Measurements from ENCODE around the gene OBSCN.
"Not testable (repeated sequence)": the region's sequence is repeated elsewhere in the genome, so short reads cannot be mapped to it uniquely, and the experiment has no call there.

OBSCN gene

DNA sequence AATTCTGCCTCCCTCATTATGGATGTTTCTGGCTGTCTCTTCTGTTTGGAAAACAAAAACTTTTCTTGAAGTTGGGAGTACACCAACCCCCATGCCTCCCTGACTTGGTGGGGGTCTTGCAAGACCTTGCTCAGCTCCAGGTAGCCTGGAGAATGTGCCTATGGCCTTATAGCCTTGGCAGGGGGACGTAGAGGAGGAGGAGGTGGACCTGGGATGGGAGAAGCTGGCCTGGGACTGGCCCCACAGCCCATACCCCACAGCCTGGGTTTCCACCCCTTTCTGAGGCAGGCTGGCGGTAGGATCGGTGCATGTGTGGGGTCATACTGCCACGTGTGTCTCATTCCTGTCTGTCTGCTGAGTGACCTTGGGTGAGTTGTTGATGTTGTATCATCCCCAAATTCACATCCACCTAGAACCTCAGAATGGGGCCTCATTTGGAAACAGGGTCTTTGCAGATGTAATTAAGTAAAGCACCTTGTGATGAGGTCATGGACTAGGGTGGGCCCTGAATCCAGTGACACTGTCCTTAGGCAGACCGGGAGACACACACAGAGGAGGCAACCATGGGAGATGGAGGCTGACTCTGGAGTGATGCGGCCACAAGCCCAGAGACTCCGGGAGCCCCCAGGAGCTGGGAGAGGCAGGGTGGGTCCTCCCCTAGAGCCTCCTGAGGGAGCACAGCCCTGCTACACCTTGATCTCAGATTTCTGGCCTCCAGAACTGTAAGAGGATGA lies 18.5 kb downstream of the OBSCN start:
- FAIRE-seq (no peak), DNase-seq (ENCODE audit: insufficient read length, low spot score) (no peak)

DNA sequence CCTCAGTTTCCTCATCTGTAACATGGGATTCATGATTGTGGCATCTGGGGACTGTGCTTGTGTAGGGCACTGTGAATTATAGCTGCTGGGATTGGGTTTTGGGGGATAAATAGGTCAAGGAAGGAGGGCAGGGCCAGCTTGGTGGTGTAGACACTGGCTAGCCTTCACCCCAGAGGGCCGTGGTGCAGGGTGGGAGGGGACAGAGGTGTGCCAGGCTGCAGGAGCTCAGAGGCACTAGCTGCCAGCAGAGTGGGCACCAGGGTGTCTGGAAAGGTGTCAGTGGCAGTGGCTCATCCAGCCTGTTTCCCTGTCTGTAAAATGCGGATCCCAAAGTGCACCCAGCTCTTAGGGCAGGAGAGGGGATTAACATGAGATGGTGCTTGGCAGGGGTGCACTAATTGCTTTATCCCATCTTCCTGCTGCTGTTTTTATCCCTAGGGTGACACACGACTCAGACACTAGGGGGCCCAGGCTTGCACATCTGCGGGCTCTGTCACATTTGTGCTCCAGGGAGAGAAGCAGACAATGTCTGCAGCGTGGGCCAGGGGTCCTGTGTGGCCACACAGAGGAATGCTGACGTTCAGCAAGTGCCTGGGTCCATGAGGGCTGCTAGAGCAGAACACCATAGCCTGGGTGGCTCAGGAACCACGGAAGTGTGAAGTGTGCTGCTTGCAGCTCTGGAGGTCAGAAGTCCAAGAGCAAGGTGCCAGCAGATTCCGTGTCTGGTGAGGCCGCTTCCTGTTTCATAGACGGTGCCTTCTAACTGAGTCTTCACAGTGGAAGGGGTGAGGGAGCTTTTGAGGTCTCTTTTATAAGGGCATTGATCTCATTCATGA lies 19.3 kb downstream of the OBSCN start:
- FAIRE-seq (no peak), DNase-seq (ENCODE audit: insufficient read length, low spot score) (no peak)

DNA sequence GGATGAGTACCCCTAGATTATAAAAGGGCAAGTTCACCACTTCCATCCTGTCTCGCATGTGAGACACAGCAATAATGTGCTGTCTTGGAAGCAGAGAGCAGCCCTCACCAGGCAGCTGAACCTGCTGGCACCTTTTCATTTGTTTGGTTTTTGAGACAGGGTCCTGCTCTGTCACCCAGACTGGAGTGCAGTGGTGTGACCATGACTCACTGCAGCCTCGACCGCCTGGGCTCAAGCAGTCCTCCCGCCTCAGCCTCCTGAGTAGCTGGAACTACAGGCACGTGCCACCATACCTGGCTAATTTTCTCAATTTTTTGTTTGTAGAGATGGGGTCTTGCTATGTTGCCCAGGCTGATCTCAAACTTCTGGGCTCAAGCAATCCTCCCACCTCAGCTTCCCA lies 20.3 kb downstream of the OBSCN start:
- FAIRE-seq; DNase-seq (ENCODE audit: insufficient read length, low spot score): not testable (repeated sequence)

DNA sequence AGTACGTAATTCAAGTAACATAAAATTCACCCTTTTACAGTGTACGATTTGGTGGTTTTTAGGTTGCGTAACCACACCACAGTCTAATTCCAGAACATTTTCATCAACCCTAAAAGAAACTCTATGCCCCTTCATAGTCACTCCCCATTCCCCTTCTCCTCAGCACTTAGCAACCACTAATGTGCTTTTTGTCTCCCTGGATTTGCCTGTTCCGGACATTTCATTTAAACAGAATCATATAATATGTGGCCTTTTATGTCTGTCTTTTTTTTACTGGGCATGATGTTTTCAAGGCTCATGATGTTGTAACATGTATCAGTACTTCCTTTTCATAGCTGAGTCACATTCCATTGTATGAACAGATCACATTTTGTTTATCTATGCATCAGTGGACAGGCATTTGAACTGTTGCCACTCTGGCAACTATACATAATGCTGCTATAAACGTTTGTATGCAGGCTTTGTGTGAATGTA lies 20.8 kb downstream of the OBSCN start:
- DNase-seq (ENCODE audit: insufficient read length, low spot score) (no peak), FAIRE-seq (no peak)

DNA sequence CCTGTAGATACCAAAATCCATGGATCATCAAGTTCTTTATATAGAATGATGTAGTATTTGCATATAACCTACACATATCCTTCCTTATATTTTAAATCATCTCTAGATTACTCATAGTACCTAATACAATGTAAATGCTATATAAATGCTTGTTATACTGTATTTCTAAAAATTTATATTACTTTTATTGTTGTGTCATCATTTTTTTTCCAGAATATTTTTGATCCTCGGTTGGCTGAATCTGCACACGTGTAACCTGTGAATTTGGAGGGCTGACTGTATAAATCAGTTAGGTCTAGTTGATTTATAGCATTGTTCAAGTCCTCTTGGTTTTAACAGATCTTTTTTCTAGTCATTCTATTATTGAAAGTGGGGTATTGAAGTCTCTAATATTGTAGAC lies 23.3 kb downstream of the OBSCN start:
- no peak for FAIRE-seq
- no peak for DNase-seq (ENCODE audit: insufficient read length, low spot score)

DNA sequence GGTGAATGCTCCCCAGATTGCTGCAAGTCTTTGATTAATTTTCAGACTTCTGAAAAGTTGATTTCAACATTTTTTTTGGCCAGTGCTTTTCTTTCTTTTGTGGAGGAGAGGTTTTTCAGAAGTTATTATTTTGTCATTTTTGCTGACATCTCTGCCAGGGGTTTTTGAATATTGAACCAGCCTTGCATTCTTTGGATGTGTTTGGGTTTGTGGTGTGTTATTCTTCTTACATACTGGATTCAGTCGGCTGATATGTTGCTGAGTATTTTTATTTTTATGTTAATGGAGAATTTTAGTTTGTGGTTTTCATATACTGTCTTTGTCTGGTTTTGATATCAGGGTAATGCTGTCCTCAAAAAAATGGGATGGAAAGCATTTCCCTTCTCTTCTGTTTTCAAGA lies 25.3 kb downstream of the OBSCN start:
- FAIRE-seq (no peak), DNase-seq (ENCODE audit: insufficient read length, low spot score) (no peak)

DNA sequence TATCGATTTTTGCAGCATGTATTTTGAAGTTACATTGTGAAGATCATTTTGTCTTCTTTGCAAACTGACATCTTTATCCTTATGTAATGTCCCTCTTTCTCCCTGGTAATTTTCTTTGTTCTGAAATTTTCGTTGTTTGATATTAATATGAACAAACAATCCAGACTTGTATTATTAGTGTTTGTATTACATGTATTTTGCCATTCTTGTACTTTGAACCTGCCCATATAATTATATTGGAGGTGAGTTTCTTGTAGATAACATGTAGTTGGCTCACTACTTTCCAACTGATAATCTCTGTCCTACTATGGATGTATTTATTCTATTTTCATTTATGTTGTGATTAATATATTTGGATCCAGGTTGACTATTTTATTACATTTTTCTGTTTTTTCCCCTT lies 27.1 kb downstream of the OBSCN start:
- DNase-seq (ENCODE audit: insufficient read length, low spot score) (no peak), FAIRE-seq (no peak)

DNA sequence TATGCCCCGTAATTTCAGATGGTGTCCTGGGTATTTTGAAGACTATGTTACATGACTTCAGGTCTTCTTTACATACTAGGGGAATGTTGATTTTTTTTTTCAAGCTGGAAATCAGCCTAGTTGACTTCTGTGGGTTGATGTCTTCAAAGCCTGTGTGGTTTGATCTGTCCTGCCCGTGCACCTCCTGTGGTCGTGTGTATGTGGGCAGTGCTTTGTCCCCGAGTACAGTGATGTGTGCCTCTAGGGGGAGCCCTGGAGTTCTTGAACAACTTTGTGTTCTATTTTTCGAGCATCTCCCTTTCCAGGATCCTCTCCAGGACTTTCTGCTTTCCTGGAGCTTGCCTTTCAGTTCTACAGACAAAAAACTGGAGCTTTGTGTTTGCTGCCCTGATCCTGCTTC lies 28.9 kb downstream of the OBSCN start:
- FAIRE-seq (no peak), DNase-seq (ENCODE audit: insufficient read length, low spot score) (no peak)

DNA sequence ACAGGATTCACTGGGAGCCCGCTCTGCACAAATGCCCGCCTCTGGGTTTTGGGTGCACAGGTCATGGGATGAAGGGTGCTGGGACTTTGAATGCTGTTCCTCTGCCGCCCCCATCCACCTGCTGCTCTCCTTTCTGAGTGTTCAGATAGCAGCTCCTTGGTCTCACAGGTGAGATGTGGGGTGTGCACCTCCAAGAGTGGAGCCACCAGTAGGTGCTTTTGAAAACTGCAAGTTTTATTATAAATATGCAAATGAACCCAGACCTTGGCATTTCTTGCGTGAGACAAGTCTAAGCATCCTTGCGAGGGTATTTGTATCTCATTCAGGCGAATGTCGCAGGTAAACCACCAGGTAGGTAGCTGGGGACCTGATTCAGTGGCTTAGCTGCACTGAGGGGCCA lies 30.2 kb downstream of the OBSCN start:
- DNase-seq (ENCODE audit: insufficient read length, low spot score) = no peak
- no peak for FAIRE-seq

DNA sequence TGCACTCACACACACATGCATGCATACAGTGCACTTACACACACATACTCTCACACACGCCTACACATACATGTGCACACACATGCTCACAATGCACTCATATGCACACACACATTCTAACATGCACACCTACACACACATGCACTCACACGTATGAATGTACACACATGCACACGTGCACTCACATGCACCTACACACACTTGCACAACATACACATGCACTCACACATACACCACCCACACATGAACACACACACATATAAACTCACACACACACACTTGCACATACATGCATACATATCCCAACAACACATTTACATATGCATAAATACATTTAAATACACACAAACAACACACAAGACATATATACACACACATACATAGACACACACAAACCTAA lies 30.6 kb downstream of the OBSCN start:
- FAIRE-seq (no peak), DNase-seq (ENCODE audit: insufficient read length, low spot score) (no peak)

DNA sequence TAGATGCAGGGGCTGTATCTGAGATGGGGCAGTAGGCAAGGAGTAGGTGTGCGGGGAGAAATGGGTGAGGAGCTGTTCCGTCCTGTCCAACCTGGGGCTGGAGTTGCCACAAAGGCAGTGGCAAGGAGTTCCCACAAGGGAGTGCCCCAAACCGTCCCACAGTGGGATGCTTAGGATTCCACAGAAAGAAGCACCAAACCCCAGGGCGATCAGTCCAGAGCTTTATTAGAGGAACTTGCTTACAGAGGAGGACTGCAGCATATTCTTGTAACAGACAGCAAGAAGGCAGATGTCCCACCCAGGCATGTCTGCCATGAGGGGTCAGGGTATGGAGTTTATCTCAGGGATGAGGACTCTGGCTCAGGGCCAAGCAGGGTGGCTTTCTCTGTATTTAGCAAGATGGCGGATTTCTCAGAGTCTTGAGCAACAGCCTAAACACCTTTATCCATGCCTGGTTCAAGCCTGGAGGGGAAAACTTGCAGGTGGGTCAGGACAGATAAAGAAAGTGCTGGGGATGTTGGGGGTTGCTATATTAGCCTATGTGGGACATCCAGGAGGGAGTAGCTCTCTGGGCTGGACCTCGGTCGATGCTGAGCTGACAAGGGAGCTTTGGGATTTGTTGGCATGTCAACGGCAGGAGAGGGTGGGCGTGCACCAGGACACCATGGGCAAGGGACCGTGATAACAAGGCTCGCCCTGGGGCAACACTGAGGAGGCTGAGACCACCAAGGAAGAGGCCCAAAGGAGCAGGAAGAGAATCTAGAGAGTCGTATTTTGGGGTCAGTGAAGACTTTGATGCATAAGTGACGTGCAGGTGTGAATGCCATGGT lies 32.8 kb downstream of the OBSCN start:
- FAIRE-seq (no peak), DNase-seq (ENCODE audit: insufficient read length, low spot score) (no peak)

DNA sequence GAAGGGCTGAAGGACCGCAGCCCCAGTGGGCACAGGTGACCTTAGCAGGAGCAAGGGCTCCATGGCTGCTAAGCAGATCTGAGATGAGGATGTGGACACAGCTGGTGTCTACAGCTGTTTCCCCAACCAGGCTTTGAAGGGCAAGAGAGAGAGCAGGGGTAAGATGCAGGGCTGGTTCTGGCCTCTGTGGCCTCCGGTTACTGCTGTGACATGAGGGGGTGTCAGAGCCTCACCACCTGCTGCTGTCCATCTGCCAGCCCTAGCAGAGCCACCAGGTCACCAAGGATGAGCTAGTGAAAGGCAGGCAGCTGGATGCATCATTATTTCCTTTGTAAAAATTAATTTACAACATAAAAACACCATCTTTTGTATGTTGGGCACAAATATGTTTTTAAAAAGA lies 33.4 kb downstream of the OBSCN start:
- FAIRE-seq (no peak), DNase-seq (ENCODE audit: insufficient read length, low spot score) (no peak)

DNA sequence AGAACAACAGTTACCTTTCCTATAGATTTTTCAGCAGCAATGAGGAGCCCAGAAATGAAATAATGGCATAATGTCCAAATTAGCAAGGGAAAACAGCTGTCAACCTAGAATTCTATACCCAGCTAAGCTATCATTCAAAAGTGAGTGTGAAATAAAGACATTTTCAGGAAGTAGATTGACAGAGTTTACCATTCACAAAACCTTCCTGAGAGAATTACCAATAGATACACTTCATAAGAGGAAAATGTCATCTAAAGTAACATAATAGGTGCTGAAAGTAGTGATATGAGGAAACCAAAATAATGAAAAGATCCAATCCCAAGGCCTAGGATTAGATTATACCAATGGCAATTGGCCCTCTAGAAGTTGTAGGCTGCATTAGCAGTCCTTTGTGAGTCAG lies 34.6 kb downstream of the OBSCN start:
- DNase-seq (ENCODE audit: insufficient read length, low spot score) = no peak
- no peak for FAIRE-seq

DNA sequence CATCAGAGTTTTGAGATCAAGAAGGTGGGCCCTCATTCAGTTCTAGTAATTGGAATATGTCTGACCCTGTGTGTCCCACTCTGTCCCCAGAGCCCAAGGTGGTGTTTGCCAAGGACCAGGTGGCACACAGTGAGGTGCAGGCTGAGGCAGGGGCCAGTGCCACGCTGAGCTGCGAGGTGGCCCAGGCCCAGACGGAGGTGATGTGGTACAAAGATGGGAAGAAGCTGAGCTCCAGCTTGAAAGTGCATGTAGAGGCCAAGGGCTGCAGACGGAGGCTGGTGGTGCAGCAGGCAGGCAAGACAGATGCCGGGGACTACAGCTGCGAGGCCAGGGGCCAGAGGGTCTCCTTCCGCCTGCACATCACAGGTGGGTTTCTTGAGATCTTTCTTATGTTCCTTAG lies 35.2 kb downstream of the OBSCN start:
- FAIRE-seq = no peak
- DNase-seq (ENCODE audit: insufficient read length, low spot score) = no peak

DNA sequence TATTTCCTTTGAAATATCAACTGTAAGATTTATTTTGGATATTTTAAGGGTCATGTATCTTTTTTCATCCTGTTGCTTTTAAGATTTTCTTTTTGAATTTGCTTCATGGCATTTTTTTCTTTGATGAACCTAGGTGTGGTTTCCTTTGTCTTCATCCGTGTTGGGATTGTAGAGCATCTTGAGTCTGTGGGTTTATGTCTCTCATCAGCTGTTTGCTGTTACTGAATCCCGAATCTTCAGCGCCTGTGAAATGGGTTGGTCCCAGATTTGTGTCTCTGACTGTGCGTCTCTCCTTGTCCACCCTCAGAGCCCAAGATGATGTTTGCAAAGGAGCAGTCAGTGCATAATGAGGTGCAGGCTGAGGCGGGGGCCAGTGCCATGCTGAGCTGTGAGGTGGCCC lies 36.1 kb downstream of the OBSCN start:
- FAIRE-seq; DNase-seq (ENCODE audit: insufficient read length, low spot score): not testable (repeated sequence)

DNA sequence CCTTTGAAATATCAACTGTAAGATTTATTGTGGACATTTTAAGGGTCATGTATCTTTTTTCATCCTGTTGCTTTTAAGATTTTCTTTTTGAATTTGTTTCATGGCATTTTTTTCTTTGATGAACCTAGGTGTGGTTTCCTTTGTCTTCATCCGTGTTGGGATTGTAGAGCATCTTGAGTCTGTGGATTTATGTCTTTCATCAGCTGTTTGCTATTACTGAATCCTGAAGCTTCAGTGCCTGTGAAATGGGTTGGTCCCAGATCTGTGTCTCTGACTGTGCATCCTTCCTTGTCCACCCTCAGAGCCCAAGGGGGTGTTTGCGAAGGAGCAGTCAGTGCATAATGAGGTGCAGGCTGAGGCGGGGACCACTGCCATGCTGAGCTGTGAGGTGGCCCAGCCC lies 37.3 kb downstream of the OBSCN start:
- DNase-seq (ENCODE audit: insufficient read length, low spot score) (no peak), FAIRE-seq (no peak)

DNA sequence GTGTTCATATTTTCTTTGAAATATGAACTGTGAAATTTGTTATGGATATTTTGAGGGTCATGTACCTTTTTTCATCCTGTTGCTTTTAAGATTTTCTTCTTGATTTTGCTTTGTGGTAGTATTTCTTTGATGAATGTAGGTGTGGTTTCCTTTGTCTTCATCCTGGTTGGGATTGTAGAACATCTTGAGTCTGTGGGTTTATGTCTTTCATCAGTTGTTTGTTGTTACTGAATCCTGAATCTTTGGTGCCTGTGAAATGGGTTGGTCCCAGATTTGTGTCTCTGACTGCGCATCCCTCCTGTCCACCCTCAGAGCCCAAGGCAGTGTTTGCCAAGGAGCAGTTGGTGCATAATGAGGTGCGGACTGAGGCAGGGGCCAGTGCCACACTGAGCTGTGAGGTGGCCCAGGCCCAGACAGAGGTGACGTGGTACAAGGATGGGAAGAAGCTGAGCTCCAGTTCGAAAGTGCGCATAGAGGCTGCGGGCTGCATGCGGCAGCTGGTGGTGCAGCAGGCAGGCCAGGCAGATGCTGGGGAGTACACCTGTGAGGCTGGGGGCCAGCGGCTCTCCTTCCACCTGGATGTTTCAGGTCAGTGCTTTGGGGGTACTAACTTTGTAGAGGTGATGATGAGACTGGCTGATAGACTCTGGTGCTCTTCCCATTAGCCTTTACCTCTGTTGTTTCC lies 38.5 kb downstream of the OBSCN start:
- FAIRE-seq (no peak), DNase-seq (ENCODE audit: insufficient read length, low spot score) (no peak)

DNA sequence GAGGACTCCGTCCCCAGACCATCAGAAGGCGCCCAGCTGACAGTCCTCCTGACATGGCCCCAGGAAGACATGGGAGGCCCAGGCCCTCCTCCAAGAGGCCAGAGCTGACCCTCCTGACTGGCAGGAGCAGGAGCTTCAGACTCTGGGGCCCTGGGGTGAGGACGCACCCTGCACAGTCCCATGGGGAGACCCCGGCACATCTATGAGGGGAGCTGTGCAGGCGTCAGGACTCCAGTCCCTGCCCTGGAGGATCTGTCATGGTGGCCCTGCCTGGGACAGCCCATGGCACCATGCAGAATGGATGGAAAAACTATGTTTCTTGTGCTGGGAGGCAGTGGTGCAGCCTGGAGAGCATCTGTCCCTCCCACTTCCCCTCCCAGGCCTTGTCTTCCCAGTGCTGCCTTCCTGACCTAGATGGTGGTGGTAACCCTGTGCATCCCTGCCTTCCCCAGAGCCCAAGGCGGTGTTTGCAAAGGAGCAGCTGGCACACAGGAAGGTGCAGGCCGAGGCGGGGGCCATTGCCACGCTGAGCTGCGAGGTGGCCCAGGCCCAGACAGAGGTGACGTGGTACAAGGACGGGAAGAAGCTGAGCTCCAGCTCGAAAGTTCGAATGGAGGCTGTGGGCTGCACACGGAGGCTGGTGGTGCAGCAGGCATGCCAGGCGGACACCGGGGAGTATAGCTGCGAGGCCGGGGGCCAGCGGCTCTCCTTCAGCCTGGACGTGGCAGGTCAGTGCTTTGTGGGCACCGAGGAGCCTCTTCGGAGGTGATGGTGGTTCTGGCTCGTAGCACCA lies 41.9 kb downstream of the OBSCN start:
- no peak for FAIRE-seq

DNA sequence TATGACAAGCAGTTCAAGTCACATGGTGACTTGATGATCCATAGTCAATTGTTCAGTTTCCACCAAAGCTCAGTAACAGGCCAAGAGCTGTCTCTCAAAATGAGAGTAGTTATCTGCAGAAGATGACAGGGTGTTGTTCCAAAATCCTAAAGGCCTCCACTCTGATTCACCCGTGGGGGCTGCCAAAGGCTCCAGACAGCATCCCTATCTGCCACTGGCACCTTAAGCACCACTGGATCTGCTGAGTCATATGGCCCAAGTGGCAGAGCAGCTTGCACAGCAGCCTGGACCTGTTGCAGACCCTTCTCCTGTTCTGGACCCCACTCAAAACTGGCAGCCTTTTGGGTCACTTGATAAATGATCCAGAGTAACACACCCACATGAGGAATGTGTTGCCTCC lies 44.6 kb downstream of the OBSCN start:
- FAIRE-seq; DNase-seq (ENCODE audit: insufficient read length, low spot score): not testable (repeated sequence)

More for the DNA sequence above, 41.9 kb downstream of the OBSCN start:
- DNase-seq (ENCODE audit: insufficient read length, low spot score) = no peak

All from GM19239 (cell line).